ENCODE measurements around the gene IL22. TPM values are rescaled to one million over a fixed set of nuclear protein-coding genes. Genes with fewer than 3 reads are reported as not detected.

IL22 gene
- total and polyA plus RNA-seq, 2 donors (not counting 1 experiment from before 2014, with no cell fraction given): not detected

- Mint-ChIP-seq H3K4me1 (peaks cover 2% of the 10 kb centered on the region), H3K27ac (no peak overlapping the region), H3K9me3 (ENCODE audit: insufficient read depth) (no peaks in the 10 kb centered on the region), H3K27me3 (no peaks in the 10 kb centered on the region), H3K4me3 (no peak overlapping the region)
- Histone ChIP-seq H3K4me1 (ENCODE audit: control insufficient read depth in 2 of 2, insufficient read depth in 2 of 2, low read length in 2 of 2) (no peaks in the 10 kb centered on the region), H3K4me3 (ENCODE audit: control extremely low read depth in 1 of 5, extremely low read depth in 1 of 5, insufficient read depth in 1 of 5, low read depth in 2 of 5, low read length in 4 of 5) (no peak overlapping the region), H2AFZ (ENCODE audit: insufficient read depth, low read depth, low read length, poor library complexity, severe bottlenecking) (no peak overlapping the region), H3K9ac (ENCODE audit: low read length) (no peak overlapping the region), H3K79me2 (ENCODE audit: control insufficient read depth, insufficient read depth, low read length) (no peaks in the 10 kb centered on the region), H3K27me3 (replicated peaks in 1 of 4; ENCODE audit: control extremely low read depth in 1 of 4, control insufficient read depth in 3 of 4, insufficient read depth in 4 of 4, low read length in 3 of 4) (no peaks in the 10 kb centered on the region), H3K4me2 (replicated peaks; ENCODE audit: low read depth, low read length, poor library complexity, severe bottlenecking) (no peak overlapping the region), H3K9me3 (ENCODE audit: control extremely low read depth in 1 of 3, control insufficient read depth in 2 of 3, insufficient read depth in 1 of 3, low read length in 2 of 3) (no peaks in the 10 kb centered on the region), H3K27ac (ENCODE audit: low read length in 2 of 2) (no peak overlapping the region), H4K20me1 (ENCODE audit: control insufficient read depth, insufficient read depth, low read length, poor library complexity, severe bottlenecking) (no peaks in the 10 kb centered on the region), H3K36me3 (replicated peaks in 1 of 2; ENCODE audit: control extremely low read depth in 1 of 2, control insufficient read depth in 1 of 2, extremely low read depth in 1 of 2, insufficient read depth in 2 of 2, low read length in 1 of 2) (peaks cover 0 to 6% of the 10 kb centered on the region in 2 experiments)
- POLR2A ChIA-PET: no interaction called here
- intact Hi-C loops (cut with micrococcal nuclease): no loop called here
- CTCF ChIA-PET: interaction anchor here (0.6 kb wide), 1 partner anchor 14 kb away, joined by 3 read pairs; no protein-coding TSS in a partner anchor
- 100% methylated on average over 2 of the region's 9 CpGs for WGBS (ENCODE audit: insufficient coverage)
- no peak for DNase-seq
- no peak for ATAC-seq (ENCODE audit: low read depth)
- TF ChIP-seq EZH2 (IDR thresholded peaks at IDR 0.05; ENCODE audit: borderline replicate concordance, insufficient read depth, low read depth, low read length, poor library complexity, severe bottlenecking) (no peak), CTCF (IDR thresholded peaks at IDR 0.05) (no peak)
These were observed 38.9 kb upstream of the IL22 start for GRCh38 chr12:68292151-68292943.

GRCh38 chr12:68291396-68292036, 38.1 kb upstream of the IL22 start:
- DNase-seq (no peak), ATAC-seq (ENCODE audit: low read depth) (no peak)
- no peaks in the 10 kb centered on the region for H3K27me3 Mint-ChIP-seq
- H3K4me3 Mint-ChIP-seq: no peak overlapping the region
- POLR2A ChIA-PET: no interaction called here
- no peak overlapping the region for H3K27ac ChIP-seq (ENCODE audit: low read length in 2 of 2)
- peaks cover 2% of the 10 kb centered on the region for H3K4me1 Mint-ChIP-seq
- no peaks in the 10 kb centered on the region for H3K27me3 ChIP-seq (replicated peaks in 1 of 4; ENCODE audit: control extremely low read depth in 1 of 4, control insufficient read depth in 3 of 4, insufficient read depth in 4 of 4, low read length in 3 of 4)
- H3K4me3 ChIP-seq (ENCODE audit: control extremely low read depth in 1 of 5, extremely low read depth in 1 of 5, insufficient read depth in 1 of 5, low read depth in 2 of 5, low read length in 4 of 5): no peak overlapping the region
- no peak overlapping the region for H3K4me2 ChIP-seq (replicated peaks; ENCODE audit: low read depth, low read length, poor library complexity, severe bottlenecking)
- no peaks in the 10 kb centered on the region for H4K20me1 ChIP-seq (ENCODE audit: control insufficient read depth, insufficient read depth, low read length, poor library complexity, severe bottlenecking)
- intact Hi-C loops (cut with micrococcal nuclease): no loop called here
- 98% methylated on average over 4 of the region's 4 CpGs for WGBS (ENCODE audit: insufficient coverage)
- H2AFZ ChIP-seq (ENCODE audit: insufficient read depth, low read depth, low read length, poor library complexity, severe bottlenecking): no peak overlapping the region
- peaks cover 0 to 3% of the 10 kb centered on the region in 2 experiments for H3K36me3 ChIP-seq (replicated peaks in 1 of 2; ENCODE audit: control extremely low read depth in 1 of 2, control insufficient read depth in 1 of 2, extremely low read depth in 1 of 2, insufficient read depth in 2 of 2, low read length in 1 of 2)
- no peaks in the 10 kb centered on the region for H3K79me2 ChIP-seq (ENCODE audit: control insufficient read depth, insufficient read depth, low read length)
- H3K9me3 Mint-ChIP-seq (ENCODE audit: insufficient read depth): no peaks in the 10 kb centered on the region
- H3K4me1 ChIP-seq (ENCODE audit: control insufficient read depth in 2 of 2, insufficient read depth in 2 of 2, low read length in 2 of 2): no peaks in the 10 kb centered on the region
- no peak overlapping the region for H3K27ac Mint-ChIP-seq
- H3K9ac ChIP-seq (ENCODE audit: low read length): no peak overlapping the region
- CTCF ChIA-PET: no interaction called here
- no peak for TF ChIP-seq EZH2 (IDR thresholded peaks at IDR 0.05; ENCODE audit: borderline replicate concordance, insufficient read depth, low read depth, low read length, poor library complexity, severe bottlenecking)
- no peak for TF ChIP-seq CTCF (IDR thresholded peaks at IDR 0.05)
- no peaks in the 10 kb centered on the region for H3K9me3 ChIP-seq (ENCODE audit: control extremely low read depth in 1 of 3, control insufficient read depth in 2 of 3, insufficient read depth in 1 of 3, low read length in 2 of 3)
